ENCODE results near the gene MRGPRE.

The MRGPRE gene

DNA sequence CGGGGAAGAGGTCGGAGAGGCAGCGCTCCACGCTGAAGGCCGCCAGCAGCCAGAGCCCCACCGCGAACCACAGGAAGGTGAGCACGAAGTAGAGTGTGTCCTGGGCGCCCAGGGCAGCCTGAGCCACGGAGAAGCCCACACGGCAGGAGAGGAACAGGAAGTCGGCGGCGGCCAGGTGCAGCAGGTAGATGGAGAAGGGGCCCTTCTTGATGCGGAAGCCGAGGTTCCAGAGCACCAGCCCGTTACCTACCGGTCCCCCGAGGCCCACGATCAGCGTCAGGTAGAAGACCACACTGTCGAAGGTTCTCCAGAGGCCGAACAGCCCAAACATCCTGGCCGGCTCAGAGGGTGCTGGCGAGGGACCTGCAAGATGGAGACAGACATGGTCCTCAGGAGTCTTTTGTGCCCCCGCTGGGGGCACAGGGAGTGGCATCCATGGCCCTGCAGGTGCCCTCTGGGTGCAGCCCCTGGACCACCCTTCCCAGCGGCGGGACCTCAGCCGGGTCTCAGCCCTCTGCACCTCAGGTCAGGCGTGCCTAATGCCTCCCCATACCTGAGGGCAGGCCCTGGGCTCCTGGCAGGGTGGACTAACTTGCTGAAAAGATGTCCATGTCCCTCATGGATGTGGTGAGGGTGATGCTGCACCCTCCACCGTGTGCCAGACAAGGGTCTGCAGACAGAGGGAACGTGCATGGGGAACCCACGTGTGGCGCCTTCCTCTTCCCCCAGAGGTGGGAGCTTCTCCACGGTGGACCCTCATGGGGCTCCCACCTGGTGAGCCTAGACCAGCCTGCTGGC lies 13.5 kb downstream of the MRGPRE start, which contains the start of gene MRGPRG:
TSS of gene MRGPRG (minus strand) at position 331 of the 798 bp plus-strand sequence. CDS start at position 331, 0 bp downstream.
- no peak for TF ChIP-seq CTCF (IDR thresholded peaks at IDR 0.05; ENCODE audit: extremely low read depth, missing control alignments)
- DNase-seq (ENCODE audit: low spot score), result no peak

- TF ChIP-seq CTCF (IDR thresholded peaks at IDR 0.05; ENCODE audit: extremely low read depth, missing control alignments), result no peak
- DNase-seq (ENCODE audit: low spot score), result no peak
These were observed 14.3 kb downstream of the MRGPRE start for GRCh38 chr11:3217818-3218482.

DNA sequence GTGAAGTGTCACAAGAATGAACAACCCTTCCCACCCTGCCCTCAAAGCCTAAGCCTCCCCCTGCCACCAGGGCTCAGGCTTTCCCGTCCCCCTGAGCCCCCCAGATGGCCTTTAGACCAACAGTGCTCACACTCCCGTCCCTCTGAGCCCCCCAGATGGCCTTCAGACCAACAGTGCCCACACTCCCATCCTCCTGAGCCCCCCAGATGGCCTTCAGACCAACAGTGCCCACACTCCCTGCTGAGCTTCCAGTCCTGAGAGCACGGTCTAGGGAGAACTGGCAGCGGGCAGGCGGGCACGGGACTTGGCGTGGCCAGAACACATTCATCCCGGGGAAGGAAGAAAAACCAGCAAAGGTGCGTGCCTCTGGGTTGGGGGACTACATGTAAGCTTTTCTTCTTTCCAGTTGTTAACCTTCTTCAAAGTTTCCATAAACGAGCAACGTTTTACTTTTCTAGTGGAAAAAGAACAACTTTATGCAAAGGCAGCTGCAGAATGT lies 16.1 kb downstream of the MRGPRE start:
- DNase-seq (ENCODE audit: low spot score), result no peak
- no peak for TF ChIP-seq CTCF (IDR thresholded peaks at IDR 0.05; ENCODE audit: extremely low read depth, missing control alignments)

- no peak for DNase-seq (ENCODE audit: low spot score)
- TF ChIP-seq CTCF (IDR thresholded peaks at IDR 0.05; ENCODE audit: extremely low read depth, missing control alignments), result no peak
These were observed 16.7 kb downstream of the MRGPRE start for GRCh38 chr11:3215346-3216026.

DNA sequence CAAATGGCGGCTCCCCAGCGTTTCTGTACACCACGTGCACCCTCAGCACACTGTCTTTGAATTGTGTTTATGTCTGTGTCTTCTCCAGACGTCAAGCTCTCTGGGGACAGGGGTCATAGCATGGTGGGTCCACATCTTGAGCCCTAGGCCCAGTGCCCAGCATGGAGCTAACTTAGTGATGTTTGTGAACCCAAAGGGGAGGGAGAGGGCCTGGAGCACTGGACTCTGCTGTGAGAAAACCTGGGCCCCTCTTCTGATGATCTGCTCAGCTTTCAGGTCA lies 17.9 kb downstream of the MRGPRE start:
- no peak for DNase-seq (ENCODE audit: low spot score)
- TF ChIP-seq CTCF (IDR thresholded peaks at IDR 0.05; ENCODE audit: extremely low read depth, missing control alignments), result no peak

DNA sequence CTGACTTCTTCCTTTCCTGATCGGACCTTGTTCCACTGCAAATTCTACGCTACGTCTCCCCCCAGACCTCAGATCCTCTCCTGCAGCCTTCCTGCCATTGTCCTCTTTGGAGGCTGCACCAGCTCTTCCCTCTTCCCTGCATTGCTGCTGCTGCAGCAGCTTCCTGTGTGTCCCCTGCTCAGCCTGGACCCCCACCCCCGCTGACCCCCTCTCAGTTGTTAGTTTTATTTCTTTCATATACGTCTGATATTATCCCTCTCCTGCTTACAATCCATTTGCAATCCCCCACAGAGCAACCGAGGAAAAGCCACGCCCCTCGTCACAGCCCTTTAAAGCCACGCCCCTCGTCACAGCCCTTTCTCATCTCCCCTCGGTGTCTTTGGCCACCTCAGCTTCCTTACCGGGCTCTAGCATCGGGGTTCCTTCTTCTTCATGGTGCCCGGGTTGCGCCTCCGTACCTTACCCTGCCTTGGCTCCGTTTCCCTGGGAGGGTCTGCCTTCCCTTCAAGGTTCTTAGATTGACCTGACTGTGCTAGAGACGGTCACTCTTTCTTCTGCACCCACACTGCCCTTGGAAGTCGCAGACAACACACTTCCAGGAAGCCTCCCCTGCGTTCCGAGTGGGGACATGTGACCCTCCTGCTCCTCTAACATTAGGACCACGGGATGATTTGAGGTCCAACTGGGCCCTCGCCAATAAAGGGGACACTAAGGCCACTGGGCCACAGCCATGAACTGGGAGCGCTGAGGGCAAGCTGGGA lies 18.4 kb downstream of the MRGPRE start:
- no peak for DNase-seq (ENCODE audit: low spot score)
- no peak for TF ChIP-seq CTCF (IDR thresholded peaks at IDR 0.05; ENCODE audit: extremely low read depth, missing control alignments)

Data from GM20000 (cell line).